ENCODE measurements around the gene CALML5.

DNA sequence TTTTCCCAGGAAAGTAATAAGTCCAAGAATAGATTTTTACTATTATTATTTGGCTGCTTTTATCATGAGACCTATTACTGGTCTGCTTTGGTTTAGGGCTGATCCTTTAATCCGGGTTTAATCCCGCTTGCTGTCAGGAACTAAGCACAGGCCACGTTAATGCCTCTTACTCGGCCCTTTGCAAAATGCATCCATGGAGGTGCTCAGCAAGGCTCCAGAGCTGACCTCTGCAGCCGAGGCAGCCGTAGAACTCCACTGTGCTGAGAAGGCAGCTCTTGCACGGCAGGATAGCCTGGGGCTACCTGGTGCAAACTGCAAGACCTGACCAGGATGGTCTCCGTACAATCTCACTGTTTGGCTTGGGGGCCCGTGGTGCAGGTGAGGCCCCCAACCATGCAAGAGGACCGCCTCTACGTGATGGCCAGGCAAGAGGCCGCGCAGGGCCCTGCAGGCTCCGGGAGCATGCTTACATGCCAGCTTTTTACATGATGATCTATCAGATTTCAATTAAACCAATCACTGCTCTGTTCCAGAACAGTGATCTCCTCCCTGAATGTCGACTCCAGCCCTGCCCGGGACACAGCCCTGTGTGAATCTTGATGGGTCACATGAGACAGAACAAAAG lies 15.0 kb upstream of the CALML5 start:
- TF ChIP-seq, protein P1, sequence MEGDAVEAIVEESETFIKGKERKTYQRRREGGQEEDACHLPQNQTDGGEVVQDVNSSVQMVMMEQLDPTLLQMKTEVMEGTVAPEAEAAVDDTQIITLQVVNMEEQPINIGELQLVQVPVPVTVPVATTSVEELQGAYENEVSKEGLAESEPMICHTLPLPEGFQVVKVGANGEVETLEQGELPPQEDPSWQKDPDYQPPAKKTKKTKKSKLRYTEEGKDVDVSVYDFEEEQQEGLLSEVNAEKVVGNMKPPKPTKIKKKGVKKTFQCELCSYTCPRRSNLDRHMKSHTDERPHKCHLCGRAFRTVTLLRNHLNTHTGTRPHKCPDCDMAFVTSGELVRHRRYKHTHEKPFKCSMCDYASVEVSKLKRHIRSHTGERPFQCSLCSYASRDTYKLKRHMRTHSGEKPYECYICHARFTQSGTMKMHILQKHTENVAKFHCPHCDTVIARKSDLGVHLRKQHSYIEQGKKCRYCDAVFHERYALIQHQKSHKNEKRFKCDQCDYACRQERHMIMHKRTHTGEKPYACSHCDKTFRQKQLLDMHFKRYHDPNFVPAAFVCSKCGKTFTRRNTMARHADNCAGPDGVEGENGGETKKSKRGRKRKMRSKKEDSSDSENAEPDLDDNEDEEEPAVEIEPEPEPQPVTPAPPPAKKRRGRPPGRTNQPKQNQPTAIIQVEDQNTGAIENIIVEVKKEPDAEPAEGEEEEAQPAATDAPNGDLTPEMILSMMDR (IDR thresholded peaks at IDR 0.05 in 2 of 3, conservative IDR thresholded peaks at IDR 0.05 in 1 of 3; ENCODE audit: insufficient read depth in 2 of 3, low read depth in 1 of 3, low read length in 3 of 3): no peak
- no peak for TF ChIP-seq NR4A1 (CRISPR knock-in tag; IDR thresholded peaks at IDR 0.05)
- TF ChIP-seq NR4A1 (tag; IDR thresholded peaks at IDR 0.05): no peak
